ENCODE results near the gene COL11A2.

Gene COL11A2

GRCh38 chr6:33193619-33194018 is 1.4 kb upstream of the COL11A2 start:
- H3K27ac Mint-ChIP-seq: no peak overlapping the region
- peaks cover 34% of the 10 kb centered on the region for H3K36me3 Mint-ChIP-seq (ENCODE audit: insufficient read depth)
- peak overlapping the region in 1 of 2 donors; percentile 42 for H3K4me3 Mint-ChIP-seq
- ATAC-seq (replicated peaks) (no peak), DNase-seq (no peak)
- peaks cover 20 to 26% of the 10 kb centered on the region in 2 donors for H3K4me1 Mint-ChIP-seq (ENCODE audit: low read depth in 2 of 2)
- peaks cover 35 to 41% of the 10 kb centered on the region in 2 donors for H3K27me3 Mint-ChIP-seq
- no peaks in the 10 kb centered on the region for H3K9me3 Mint-ChIP-seq

DNA sequence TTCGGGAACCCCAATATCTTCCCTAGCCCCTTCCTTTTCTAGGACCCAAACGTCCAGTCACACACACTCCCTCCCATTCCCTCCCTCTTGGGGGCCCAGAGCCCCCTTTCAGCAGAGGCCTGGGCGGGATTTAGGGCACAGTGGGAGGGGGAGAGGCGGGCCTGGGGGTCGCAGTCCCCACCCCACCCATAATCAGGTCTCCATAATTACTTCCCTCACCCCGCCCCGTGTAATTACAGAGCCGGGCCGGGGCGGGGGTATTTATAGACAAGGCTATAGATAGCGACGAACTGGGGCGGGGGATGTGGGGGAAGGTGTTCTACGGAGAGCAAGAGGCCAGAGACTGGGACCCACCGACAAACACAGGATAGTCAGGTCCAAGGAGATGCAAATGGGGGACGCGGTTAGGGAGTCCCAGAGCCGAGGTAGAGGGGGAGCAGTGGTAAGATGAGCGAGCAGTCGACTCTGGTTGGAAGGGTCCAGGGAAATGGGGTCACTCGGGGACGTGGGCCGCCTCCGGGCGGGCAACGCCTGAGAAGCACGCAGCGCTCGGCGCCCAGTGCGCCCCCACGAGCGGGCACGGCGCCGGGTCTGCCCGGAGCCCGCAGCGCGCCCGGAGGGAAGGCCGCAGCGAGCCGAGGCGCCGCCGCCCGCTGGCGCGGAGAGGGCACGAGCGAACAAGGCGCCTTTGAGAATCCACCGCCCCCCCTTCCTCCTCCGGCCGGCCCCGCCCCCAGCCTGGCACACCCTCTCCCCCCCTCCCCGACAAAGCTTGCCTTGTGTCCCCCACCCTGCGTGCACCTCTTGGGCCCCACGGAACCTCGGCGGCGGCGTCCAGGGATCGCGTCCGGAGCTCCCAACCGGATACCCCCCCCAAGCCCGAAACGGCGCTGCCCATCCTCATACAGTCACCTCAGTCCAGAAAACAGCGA is 670 bp upstream of the COL11A2 start:
- ATAC-seq (replicated peaks): peak; percentile 27
- Mint-ChIP-seq H3K4me3 (peak overlapping the region; percentile 63 to 72), H3K27ac (no peak overlapping the region), H3K36me3 (ENCODE audit: insufficient read depth) (peaks cover 33% of the 10 kb centered on the region), H3K4me1 (ENCODE audit: low read depth in 2 of 2) (peaks cover 13 to 19% of the 10 kb centered on the region in 2 donors), H3K27me3 (peaks cover 42 to 48% of the 10 kb centered on the region in 2 donors), H3K9me3 (no peaks in the 10 kb centered on the region)
- DNase-seq: no peak

- DNase-seq (no peak), ATAC-seq (replicated peaks) (no peak)
- Mint-ChIP-seq H3K27me3 (peaks cover 54 to 62% of the 10 kb centered on the region in 2 donors), H3K9me3 (no peaks in the 10 kb centered on the region), H3K4me3 (peak overlapping the region in 1 of 2 donors; percentile 5), H3K36me3 (ENCODE audit: insufficient read depth) (peaks cover 24% of the 10 kb centered on the region), H3K27ac (no peak overlapping the region), H3K4me1 (ENCODE audit: low read depth in 2 of 2) (peaks cover 5 to 11% of the 10 kb centered on the region in 2 donors)
Observed at GRCh38 chr6:33191383-33192104, 723 bp downstream of the COL11A2 start.

GRCh38 chr6:33190504-33191107 is 1.7 kb downstream of the COL11A2 start:
- H3K27me3 Mint-ChIP-seq: peaks cover 59 to 71% of the 10 kb centered on the region in 2 donors

DNA sequence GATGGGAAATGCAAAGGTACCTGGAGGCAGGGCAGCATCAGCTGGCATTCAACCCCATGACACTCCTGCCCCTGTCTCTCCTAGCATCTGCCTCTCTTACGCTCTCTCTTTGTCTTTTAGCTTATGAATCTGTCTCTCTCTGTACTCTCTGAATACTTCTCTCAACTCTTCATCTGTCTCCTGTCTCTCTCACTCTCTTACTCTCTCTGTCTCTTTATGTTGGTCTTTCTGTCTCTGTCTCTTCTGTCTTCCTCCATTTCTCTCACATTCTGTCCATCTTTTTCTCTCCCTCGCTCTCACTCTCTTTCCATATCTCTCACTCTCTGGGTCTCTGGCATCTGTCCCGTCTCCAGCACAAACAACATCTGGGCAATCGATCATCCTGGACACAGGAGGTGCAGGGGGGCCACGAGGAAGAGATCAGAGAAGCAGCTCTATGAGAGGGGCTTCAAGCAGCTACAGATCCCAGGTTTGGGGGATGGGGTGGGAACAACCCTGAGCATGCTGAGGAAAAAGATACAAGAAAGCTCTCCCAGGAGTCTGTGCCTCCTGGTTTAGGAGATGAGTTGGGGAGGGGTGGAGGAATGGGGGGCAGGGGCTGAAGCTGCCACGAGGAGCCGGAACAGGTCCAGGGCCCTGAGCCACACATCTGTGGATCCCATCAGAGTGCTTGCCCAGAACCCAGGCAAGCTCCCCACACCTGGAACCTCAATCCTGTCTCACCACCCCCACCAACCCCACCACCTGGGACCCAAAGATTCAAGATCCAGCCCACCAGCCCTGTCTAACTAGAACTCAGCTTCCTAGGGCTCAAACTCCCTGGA is 2.4 kb downstream of the COL11A2 start:
- H3K27me3 Mint-ChIP-seq: peaks cover 60 to 78% of the 10 kb centered on the region in 2 donors
- H3K36me3 Mint-ChIP-seq (ENCODE audit: insufficient read depth): peaks cover 12% of the 10 kb centered on the region
- H3K27ac Mint-ChIP-seq: no peak overlapping the region

More at GRCh38 chr6:33190504-33191107, 1.7 kb downstream of the COL11A2 start:
- Mint-ChIP-seq H3K36me3 (ENCODE audit: insufficient read depth) (peaks cover 17% of the 10 kb centered on the region), H3K4me3 (no peak overlapping the region), H3K4me1 (ENCODE audit: low read depth in 2 of 2) (peaks cover 5 to 10% of the 10 kb centered on the region in 2 donors), H3K27ac (no peak overlapping the region), H3K9me3 (no peaks in the 10 kb centered on the region)
- DNase-seq: no peak
- ATAC-seq (replicated peaks): no peak

DNA sequence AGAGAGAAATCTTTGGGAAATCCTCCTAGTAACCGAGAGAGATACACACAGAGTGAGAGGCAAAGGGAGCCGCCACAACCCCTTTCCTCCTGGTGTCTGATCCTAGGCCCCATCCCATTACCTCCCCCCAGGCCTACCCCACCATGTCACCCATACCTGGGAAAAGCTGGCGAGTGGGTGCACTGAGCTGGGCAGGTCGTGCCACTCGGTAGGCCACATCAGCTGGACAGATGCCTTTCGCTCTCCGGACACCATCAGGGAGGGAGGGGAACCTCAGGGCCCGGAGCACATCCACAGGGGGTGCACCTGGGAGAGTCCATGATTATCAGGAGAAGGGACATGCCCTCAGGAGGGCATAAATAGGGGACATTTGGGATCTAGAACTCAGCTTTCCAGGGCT is 3.1 kb downstream of the COL11A2 start:
- H3K27me3 Mint-ChIP-seq: peaks cover 63 to 83% of the 10 kb centered on the region in 2 donors
- no peaks in the 10 kb centered on the region for H3K9me3 Mint-ChIP-seq
- H3K4me3 Mint-ChIP-seq: no peak overlapping the region
- H3K4me1 Mint-ChIP-seq (ENCODE audit: low read depth in 2 of 2): peaks cover 10 to 17% of the 10 kb centered on the region in 2 donors
- H3K27ac Mint-ChIP-seq: no peak overlapping the region
- H3K36me3 Mint-ChIP-seq (ENCODE audit: insufficient read depth): peaks cover 7% of the 10 kb centered on the region
- ATAC-seq (replicated peaks) (no peak), DNase-seq (no peak)

More for the DNA sequence above, 2.4 kb downstream of the COL11A2 start:
- no peak for DNase-seq
- Mint-ChIP-seq H3K4me1 (ENCODE audit: low read depth in 2 of 2) (peaks cover 6 to 11% of the 10 kb centered on the region in 2 donors), H3K9me3 (no peaks in the 10 kb centered on the region), H3K4me3 (no peak overlapping the region)
- no peak for ATAC-seq (replicated peaks)

GRCh38 chr6:33187809-33188208 is 4.5 kb downstream of the COL11A2 start:
- ATAC-seq (replicated peaks) (no peak), DNase-seq (no peak)
- Mint-ChIP-seq H3K36me3 (ENCODE audit: insufficient read depth) (no peaks in the 10 kb centered on the region), H3K4me3 (no peak overlapping the region), H3K4me1 (ENCODE audit: low read depth in 2 of 2) (peaks cover 19 to 27% of the 10 kb centered on the region in 2 donors), H3K9me3 (peaks cover 8 to 11% of the 10 kb centered on the region in 2 donors), H3K27me3 (peaks cover 60 to 81% of the 10 kb centered on the region in 2 donors), H3K27ac (no peak overlapping the region)

DNA sequence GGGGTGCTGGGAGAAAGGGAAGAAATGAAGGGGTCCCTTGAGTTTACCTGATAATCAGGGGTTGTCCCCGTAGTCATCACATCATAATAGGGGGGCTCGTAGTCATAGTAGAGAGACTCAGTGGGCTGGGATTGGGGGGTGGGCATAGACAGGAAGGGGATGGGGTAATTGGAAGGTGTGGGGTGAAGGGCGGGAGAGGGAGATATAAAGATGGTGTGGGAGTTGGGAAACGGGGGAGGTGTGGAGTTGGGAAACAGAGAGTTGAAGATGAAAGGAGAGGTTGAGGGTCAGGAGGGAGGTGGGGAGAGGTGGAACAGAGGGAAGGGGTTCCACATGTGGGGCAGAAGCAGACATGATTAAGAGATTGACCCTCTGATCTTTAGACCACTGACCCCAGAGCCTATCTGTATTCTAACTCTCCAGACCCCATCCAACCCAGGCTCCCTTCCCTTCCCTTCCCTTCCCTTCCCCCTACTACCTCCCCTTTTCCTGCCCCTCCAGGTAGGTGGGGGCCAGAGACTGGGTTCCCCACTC is 6.5 kb downstream of the COL11A2 start:
- H3K36me3 Mint-ChIP-seq (ENCODE audit: insufficient read depth): no peaks in the 10 kb centered on the region
- H3K9me3 Mint-ChIP-seq: peaks cover 10 to 15% of the 10 kb centered on the region in 2 donors
- peaks cover 43 to 62% of the 10 kb centered on the region in 2 donors for H3K27me3 Mint-ChIP-seq
- no peak overlapping the region for H3K4me3 Mint-ChIP-seq
- ATAC-seq (replicated peaks) (no peak), DNase-seq (no peak)
- H3K27ac Mint-ChIP-seq: no peak overlapping the region
- peaks cover 20 to 24% of the 10 kb centered on the region in 2 donors for H3K4me1 Mint-ChIP-seq (ENCODE audit: low read depth in 2 of 2)

GRCh38 chr6:33185190-33185589 is 7.1 kb downstream of the COL11A2 start:
- DNase-seq (no peak), ATAC-seq (replicated peaks) (no peak)
- H3K27me3 Mint-ChIP-seq: peaks cover 38 to 57% of the 10 kb centered on the region in 2 donors
- H3K36me3 Mint-ChIP-seq (ENCODE audit: insufficient read depth): no peaks in the 10 kb centered on the region
- no peak overlapping the region for H3K4me3 Mint-ChIP-seq
- peaks cover 10 to 15% of the 10 kb centered on the region in 2 donors for H3K9me3 Mint-ChIP-seq
- H3K4me1 Mint-ChIP-seq (ENCODE audit: low read depth in 2 of 2): peaks cover 20 to 24% of the 10 kb centered on the region in 2 donors
- H3K27ac Mint-ChIP-seq: no peak overlapping the region

GRCh38 chr6:33183071-33183683 is 9.1 kb downstream of the COL11A2 start:
- H3K27ac Mint-ChIP-seq: peak overlapping the region; percentile 76 to 88
- no peaks in the 10 kb centered on the region for H3K36me3 Mint-ChIP-seq (ENCODE audit: insufficient read depth)
- no peak for DNase-seq
- peaks cover 10 to 15% of the 10 kb centered on the region in 2 donors for H3K9me3 Mint-ChIP-seq
- peaks cover 20 to 24% of the 10 kb centered on the region in 2 donors for H3K4me1 Mint-ChIP-seq (ENCODE audit: low read depth in 2 of 2)
- H3K4me3 Mint-ChIP-seq: peak overlapping the region; percentile 54 to 62
- H3K27me3 Mint-ChIP-seq: peaks cover 23 to 45% of the 10 kb centered on the region in 2 donors
- ATAC-seq (replicated peaks): peak; percentile 21

DNA sequence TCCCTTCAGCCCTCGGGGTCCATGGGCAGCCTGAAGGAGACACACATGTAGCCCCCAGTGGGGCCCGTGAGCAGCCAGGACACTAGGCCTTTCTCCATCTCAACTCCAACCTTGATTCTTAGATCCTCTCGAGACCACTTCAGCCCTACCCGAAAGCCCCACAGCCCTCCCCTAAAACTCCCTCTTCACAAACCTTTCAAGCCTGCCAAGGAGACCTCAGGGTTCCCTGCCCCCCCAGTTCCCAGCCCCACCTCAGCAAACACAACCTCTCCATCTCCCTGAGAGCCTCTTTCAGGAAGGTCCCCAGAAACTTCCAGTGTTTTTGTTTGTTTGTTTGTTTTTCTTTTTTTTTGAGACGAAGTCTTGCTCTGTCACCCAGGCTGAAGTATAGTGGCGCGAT is 11.1 kb downstream of the COL11A2 start:
- Mint-ChIP-seq H3K27ac (no peak overlapping the region), H3K27me3 (peaks cover 22 to 45% of the 10 kb centered on the region in 2 donors), H3K4me1 (ENCODE audit: low read depth in 2 of 2) (peaks cover 20 to 24% of the 10 kb centered on the region in 2 donors), H3K9me3 (peaks cover 10 to 15% of the 10 kb centered on the region in 2 donors), H3K4me3 (no peak overlapping the region), H3K36me3 (ENCODE audit: insufficient read depth) (no peaks in the 10 kb centered on the region)
- no peak for ATAC-seq (replicated peaks)
- DNase-seq: no peak

All from effector memory CD8-positive, alpha-beta T cell (primary cell).